Naive B cell (primary cell): Measurements from ENCODE around the gene ARHGAP8. TPM values are rescaled to one million over a fixed set of nuclear protein-coding genes. Genes with fewer than 3 reads are reported as not detected.

ENCODE experiments used
- ATAC-seq, 2 donors: fragments of 150-1000 bp; cut with Tn5 transposase; 2 replicates each; pipeline ENCODE4 v1.10.0; 2021; ENCODE audit warnings: low read depth in 2 of 2, mild to moderate bottlenecking in 2 of 2, moderate library complexity in 2 of 2
- DNase-seq: peaks from one replicate; pipeline ENCODE4 v3.0.0; 2022
- H3K27ac Mint-ChIP-seq, 6 donors: one replicate each; pipeline ENCODE4 v1.8.0; 2020 to 2022; ENCODE audit warnings: mild to moderate bottlenecking in 6 of 6, mixed read lengths in 6 of 6, moderate library complexity in 5 of 6, inconsistent platforms in 2 of 6
- H3K27me3 Mint-ChIP-seq, 3 donors: one replicate each; pipeline ENCODE4 v1.8.0; 2021 to 2022; ENCODE audit warnings: mixed read lengths in 3 of 3, mild to moderate bottlenecking in 1 of 3
- H3K36me3 Mint-ChIP-seq, 2 donors: one replicate each; pipeline ENCODE4 v1.8.0; 2020 to 2022; ENCODE audit warnings: mixed read lengths in 2 of 2, inconsistent platforms in 1 of 2, mild to moderate bottlenecking in 1 of 2
- H3K4me1 Mint-ChIP-seq, 3 donors: one replicate each; pipeline ENCODE4 v1.8.0; 2020 to 2022; ENCODE audit warnings: mixed read lengths in 3 of 3, inconsistent platforms in 1 of 3, mild to moderate bottlenecking in 1 of 3, moderate library complexity in 1 of 3
- H3K4me3 Mint-ChIP-seq, 8 donors: one replicate each; pipeline ENCODE4 v1.8.0; 2020 to 2022; ENCODE audit warnings: mild to moderate bottlenecking in 8 of 8, mixed read lengths in 8 of 8, moderate library complexity in 8 of 8, inconsistent platforms in 2 of 8
- H3K9me3 Mint-ChIP-seq, 7 donors: one replicate each; pipeline ENCODE4 v1.8.0; 2020 to 2022; ENCODE audit warnings: mixed read lengths in 7 of 7, mild to moderate bottlenecking in 5 of 7, inconsistent platforms in 2 of 7, moderate library complexity in 1 of 7
- polyA plus RNA-seq, 6 donors: library from polyadenylated mRNA; unstranded; fragments of 300-500 nt; fragmentation: Illumina TruSeq; gene quantifications; one replicate each; pipeline ENCODE4 v1.2.3, GENCODE V29; 2021; ENCODE audit warnings: low read depth in 6 of 6

Gene ARHGAP8
- polyA plus RNA-seq, 6 donors from 2014 or later = 0.17 TPM; not detected in 5

- H3K27me3 Mint-ChIP-seq = peaks cover 0 to 5% (median 0%) of the 10 kb centered on the region in 3 donors
- H3K9me3 Mint-ChIP-seq = no peaks in the 10 kb centered on the region
- peaks cover 0 to 4% (median 0%) of the 10 kb centered on the region in 3 donors for H3K4me1 Mint-ChIP-seq
- H3K27ac Mint-ChIP-seq = no peak overlapping the region
- ATAC-seq (peak; percentile 60 to 64), DNase-seq (no peak)
- no peaks in the 10 kb centered on the region for H3K36me3 Mint-ChIP-seq
- peak overlapping the region in 4 of 8 donors; percentile 12 to 75 (median 34) for H3K4me3 Mint-ChIP-seq
Observed at GRCh38 chr22:44729391-44730021, 22.9 kb upstream of the ARHGAP8 start.

- Mint-ChIP-seq H3K9me3 (no peaks in the 10 kb centered on the region), H3K4me3 (no peak overlapping the region), H3K4me1 (peaks cover 0 to 4% (median 0%) of the 10 kb centered on the region in 3 donors), H3K27ac (no peak overlapping the region), H3K27me3 (peaks cover 0 to 5% (median 0%) of the 10 kb centered on the region in 3 donors), H3K36me3 (no peaks in the 10 kb centered on the region)
- no peak for ATAC-seq
- DNase-seq = no peak
Observed at GRCh38 chr22:44730022-44730393, 22.4 kb upstream of the ARHGAP8 start.

DNA sequence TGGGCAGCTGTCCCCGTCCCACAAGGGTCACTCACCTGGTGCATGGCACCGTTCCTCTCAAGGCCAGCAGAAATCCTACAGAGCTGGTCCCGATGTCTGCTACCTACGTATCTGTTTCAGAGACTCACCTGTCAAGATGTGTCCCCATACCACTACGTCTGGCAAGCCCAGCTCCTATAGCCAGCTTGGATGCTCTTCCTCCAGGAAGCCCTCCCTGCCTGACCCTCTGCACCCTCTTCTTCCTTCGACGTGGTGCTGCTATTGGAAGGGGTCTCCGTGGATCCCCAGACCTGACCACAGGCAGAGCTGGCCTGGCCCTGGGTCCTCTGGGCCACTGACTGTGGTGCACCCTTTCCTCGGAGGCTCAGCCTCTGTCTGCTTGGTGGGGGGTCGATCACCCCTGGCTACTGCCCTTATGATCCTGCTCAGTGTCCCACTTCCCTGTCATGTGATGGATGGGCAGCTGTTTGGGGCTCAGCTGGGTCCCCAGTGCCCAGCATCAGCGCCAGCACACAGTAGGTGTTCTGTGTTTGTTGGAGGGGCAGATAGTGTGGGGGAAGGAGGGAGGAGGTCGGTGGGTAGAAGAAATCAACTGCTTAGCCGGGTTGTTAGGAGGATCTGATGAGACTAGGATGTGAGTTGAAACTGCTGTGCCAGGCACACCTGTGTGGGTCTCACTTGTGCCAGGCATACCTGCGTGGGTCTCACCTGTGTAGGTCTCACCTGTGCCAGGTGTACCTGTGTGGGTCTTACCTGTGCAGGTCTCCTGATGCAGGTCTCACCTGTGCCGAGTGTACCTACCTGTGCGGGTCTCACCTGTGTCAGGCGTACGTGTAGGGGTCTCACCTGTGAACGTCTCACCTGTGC lies 21.7 kb upstream of the ARHGAP8 start:
- Mint-ChIP-seq H3K4me1 (peaks cover 0 to 5% (median 0%) of the 10 kb centered on the region in 3 donors), H3K27ac (peak overlapping the region in 2 of 6 donors; percentile 47 to 67), H3K36me3 (no peaks in the 10 kb centered on the region), H3K9me3 (no peaks in the 10 kb centered on the region), H3K27me3 (peaks cover 0 to 5% (median 0%) of the 10 kb centered on the region in 3 donors), H3K4me3 (no peak overlapping the region)
- DNase-seq (no peak), ATAC-seq (no peak)

DNA sequence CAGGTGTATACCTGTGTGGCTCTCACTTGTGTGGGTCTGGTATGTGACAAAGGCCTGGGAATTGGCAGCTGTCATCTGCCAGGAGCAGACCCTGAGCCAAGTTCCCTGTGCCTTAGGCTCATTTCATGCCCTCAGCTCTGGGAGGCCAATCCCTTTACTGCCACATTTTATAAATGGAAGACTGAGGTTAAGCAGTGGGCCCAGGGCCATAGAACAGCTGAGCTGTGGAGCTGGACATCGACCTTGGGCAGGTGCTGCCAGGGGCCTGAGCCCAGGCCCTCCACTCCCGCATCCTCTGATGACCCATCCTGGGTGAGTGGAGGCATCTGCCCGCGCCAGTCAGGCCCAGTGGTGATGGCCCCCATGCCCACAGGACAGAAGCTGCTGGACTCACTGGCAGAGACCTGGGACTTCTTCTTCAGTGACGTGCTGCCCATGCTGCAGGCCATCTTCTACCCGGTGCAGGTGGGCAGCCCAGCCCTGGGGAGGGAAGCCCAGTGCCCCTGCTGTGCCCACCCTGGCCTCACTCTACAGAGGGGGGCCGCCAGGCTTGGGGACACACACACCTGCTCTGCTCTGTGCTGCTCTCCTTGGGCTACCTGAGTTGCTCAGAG lies 20.9 kb upstream of the ARHGAP8 start:
- peaks cover 0 to 5% (median 0%) of the 10 kb centered on the region in 3 donors for H3K27me3 Mint-ChIP-seq
- no peak for ATAC-seq
- peaks cover 2 to 10% (median 3%) of the 10 kb centered on the region in 3 donors for H3K4me1 Mint-ChIP-seq
- no peak overlapping the region for H3K4me3 Mint-ChIP-seq
- no peaks in the 10 kb centered on the region for H3K9me3 Mint-ChIP-seq
- DNase-seq = no peak
- H3K36me3 Mint-ChIP-seq = no peaks in the 10 kb centered on the region
- peak overlapping the region in 1 of 6 donors; percentile 47 for H3K27ac Mint-ChIP-seq

DNA sequence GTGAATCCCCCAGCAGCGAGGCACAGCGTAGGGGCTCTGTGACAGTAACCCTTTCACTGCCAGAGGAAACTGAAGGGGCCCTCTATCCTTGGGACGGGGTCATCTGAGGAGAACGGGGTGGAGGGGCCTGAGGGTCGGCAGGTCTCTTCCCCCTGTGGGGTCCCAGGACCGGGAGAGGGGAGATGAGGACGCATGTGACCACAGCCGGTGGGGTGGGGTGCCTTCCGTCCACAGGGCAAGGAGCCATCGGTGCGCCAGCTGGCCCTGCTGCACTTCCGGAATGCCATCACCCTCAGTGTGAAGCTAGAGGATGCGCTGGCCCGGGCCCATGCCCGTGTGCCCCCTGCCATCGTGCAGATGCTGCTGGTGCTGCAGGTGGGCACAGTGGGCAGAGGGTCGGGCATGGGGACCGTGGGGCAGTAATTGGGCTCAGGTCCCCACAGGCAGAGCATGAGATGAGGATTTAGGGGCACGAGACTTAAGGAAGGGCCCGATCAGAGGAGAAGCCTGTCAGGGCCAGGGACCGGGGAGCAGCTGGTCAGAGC lies 20.3 kb upstream of the ARHGAP8 start:
- Mint-ChIP-seq H3K4me1 (peaks cover 2 to 10% (median 3%) of the 10 kb centered on the region in 3 donors), H3K9me3 (no peaks in the 10 kb centered on the region), H3K36me3 (no peaks in the 10 kb centered on the region), H3K27me3 (peaks cover 0 to 5% (median 0%) of the 10 kb centered on the region in 3 donors), H3K4me3 (no peak overlapping the region), H3K27ac (no peak overlapping the region)
- DNase-seq (no peak), ATAC-seq (no peak)

GRCh38 chr22:44732661-44733060 lies 19.7 kb upstream of the ARHGAP8 start:
- no peak for DNase-seq
- Mint-ChIP-seq H3K36me3 (no peaks in the 10 kb centered on the region), H3K27me3 (peaks cover 0 to 5% (median 0%) of the 10 kb centered on the region in 3 donors), H3K4me1 (peaks cover 2 to 10% (median 3%) of the 10 kb centered on the region in 3 donors), H3K27ac (peak overlapping the region in 1 of 6 donors; percentile 78), H3K9me3 (no peaks in the 10 kb centered on the region), H3K4me3 (no peak overlapping the region)
- ATAC-seq = no peak

GRCh38 chr22:44733426-44734106 lies 18.8 kb upstream of the ARHGAP8 start:
- Mint-ChIP-seq H3K27ac (no peak overlapping the region), H3K36me3 (no peaks in the 10 kb centered on the region), H3K4me1 (peaks cover 2 to 10% (median 3%) of the 10 kb centered on the region in 3 donors), H3K4me3 (no peak overlapping the region), H3K27me3 (peaks cover 0 to 5% (median 0%) of the 10 kb centered on the region in 3 donors), H3K9me3 (no peaks in the 10 kb centered on the region)
- no peak for DNase-seq
- ATAC-seq = no peak

- no peak overlapping the region for H3K27ac Mint-ChIP-seq
- peaks cover 2 to 10% (median 3%) of the 10 kb centered on the region in 3 donors for H3K4me1 Mint-ChIP-seq
- H3K27me3 Mint-ChIP-seq = peaks cover 0 to 5% (median 0%) of the 10 kb centered on the region in 3 donors
- no peak for ATAC-seq
- no peaks in the 10 kb centered on the region for H3K36me3 Mint-ChIP-seq
- no peak overlapping the region for H3K4me3 Mint-ChIP-seq
- no peaks in the 10 kb centered on the region for H3K9me3 Mint-ChIP-seq
- no peak for DNase-seq
Observed at GRCh38 chr22:44734278-44734677, 18.1 kb upstream of the ARHGAP8 start.

- no peaks in the 10 kb centered on the region for H3K9me3 Mint-ChIP-seq
Observed at GRCh38 chr22:44734801-44735517, 17.4 kb upstream of the ARHGAP8 start.

DNA sequence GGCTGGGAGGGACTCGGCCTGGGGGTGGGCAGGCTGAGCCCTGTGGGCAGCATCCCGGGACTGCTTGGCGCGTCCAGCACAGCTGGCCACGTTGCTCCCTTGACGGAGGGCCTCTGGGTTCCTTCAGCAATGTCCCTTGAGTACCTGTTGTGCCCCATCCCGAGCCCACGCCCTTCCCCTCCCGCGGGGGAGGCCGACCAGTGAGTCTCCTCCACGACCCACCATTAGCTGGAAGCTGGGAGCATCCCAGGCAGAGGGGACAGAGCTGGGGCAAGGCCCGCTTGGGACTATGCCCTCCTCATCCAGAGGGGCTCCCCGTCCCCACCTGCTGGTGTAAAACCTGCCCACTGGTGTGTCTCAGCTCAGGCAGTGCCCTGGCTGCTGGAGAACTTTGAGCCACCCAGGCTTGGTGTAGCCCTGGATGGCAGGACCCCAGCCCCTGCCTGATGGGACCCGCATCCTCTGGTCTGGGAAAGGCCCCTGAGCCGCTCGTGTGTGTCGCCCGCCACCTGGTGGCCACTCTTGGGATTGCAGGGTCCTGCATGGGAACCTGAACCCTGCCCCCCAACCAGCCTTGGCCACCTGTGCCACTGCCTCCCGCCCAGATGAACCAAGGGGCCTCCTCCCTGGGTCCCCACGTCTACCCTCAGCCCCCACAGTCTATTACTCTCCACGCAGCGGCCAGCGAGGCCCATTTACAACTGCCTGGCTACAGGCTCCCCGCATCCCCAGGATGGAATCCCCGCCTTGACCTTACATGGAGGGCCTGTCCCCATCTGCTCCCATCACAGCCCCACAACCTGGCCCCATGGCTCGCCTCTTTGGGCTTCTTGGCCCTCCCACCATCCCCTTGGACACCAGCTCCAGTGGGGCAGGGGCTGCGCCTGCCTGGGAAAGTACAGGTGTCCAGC lies 16.6 kb upstream of the ARHGAP8 start:
- Mint-ChIP-seq H3K9me3 (no peaks in the 10 kb centered on the region), H3K36me3 (no peaks in the 10 kb centered on the region), H3K27me3 (peaks cover 0 to 8% (median 0%) of the 10 kb centered on the region in 3 donors), H3K4me3 (peak overlapping the region in 1 of 8 donors; percentile 70), H3K4me1 (peaks cover 2 to 8% (median 3%) of the 10 kb centered on the region in 3 donors), H3K27ac (peak overlapping the region in 4 of 6 donors; percentile 50 to 73 (median 68))
- ATAC-seq (peak; percentile 80 to 89), DNase-seq (peak; percentile 74)

More at GRCh38 chr22:44734801-44735517, 17.4 kb upstream of the ARHGAP8 start:
- Mint-ChIP-seq H3K4me1 (peaks cover 2 to 10% (median 3%) of the 10 kb centered on the region in 3 donors), H3K27me3 (peaks cover 0 to 5% (median 0%) of the 10 kb centered on the region in 3 donors), H3K27ac (no peak overlapping the region), H3K36me3 (no peaks in the 10 kb centered on the region), H3K4me3 (no peak overlapping the region)
- DNase-seq (no peak), ATAC-seq (no peak)

- Mint-ChIP-seq H3K9me3 (no peaks in the 10 kb centered on the region), H3K4me1 (peaks cover 2 to 6% (median 3%) of the 10 kb centered on the region in 3 donors), H3K36me3 (no peaks in the 10 kb centered on the region), H3K27me3 (peaks cover 0 to 8% (median 0%) of the 10 kb centered on the region in 3 donors), H3K4me3 (no peak overlapping the region), H3K27ac (peak overlapping the region in 1 of 6 donors; percentile 79)
- ATAC-seq (no peak), DNase-seq (no peak)
Observed at GRCh38 chr22:44736581-44737405, 15.6 kb upstream of the ARHGAP8 start.
